Uterus (tissue), 4 donors: ENCODE data around the gene PIAS4. TPM values are rescaled to one million over a fixed set of nuclear protein-coding genes. Genes with fewer than 3 reads are reported as not detected.

Experiments
- DNase-seq, 2 donors: peaks; one replicate each; pipeline ENCODE4 v3.0.0-alpha.2; 2019 to 2020
- H3K27ac ChIP-seq, 2 donors: fragments of 200-600 bp; sonication (generic); 1 replicate in 1 of 2; 2 replicates in 1 of 2; pipeline ENCODE4 v1.5.1; 2016 to 2018
- H3K27me3 ChIP-seq, 2 donors: fragments of 200-600 bp; sonication (generic); one replicate each; pipeline ENCODE4 v1.5.1; 2018 to 2019; ENCODE audit warnings: control low read depth in 1 of 2
- H3K36me3 ChIP-seq, 2 donors: fragments of 200-600 bp; sonication (generic); one replicate each; pipeline ENCODE4 v1.5.1; 2019; ENCODE audit warnings: control low read depth in 1 of 2
- H3K4me1 ChIP-seq, 2 donors: fragments of 200-600 bp; sonication (generic); one replicate each; pipeline ENCODE4 v1.5.1; 2018 to 2019; ENCODE audit warnings: control low read depth in 1 of 2
- H3K4me3 ChIP-seq, 2 donors: fragments of 200-600 bp; sonication (generic); 1 replicate in 1 of 2; 2 replicates in 1 of 2; pipeline ENCODE4 v1.5.1; 2018 to 2019; ENCODE audit warnings: mild to moderate bottlenecking in 1 of 2
- H3K9me3 ChIP-seq, 2 donors: fragments of 200-600 bp; sonication (generic); one replicate each; pipeline ENCODE4 v1.5.1; 2019; ENCODE audit warnings: control low read depth in 1 of 2
- POLR2A ChIP-seq, 2 donors: fragments of 450-650 bp; IDR thresholded peaks; one replicate each; pipeline ENCODE4 v1.6.1; 2016; ENCODE audit warnings: antibody characterized with exemption in 2 of 2, mild to moderate bottlenecking in 1 of 2, moderate library complexity in 1 of 2
- intact Hi-C: fragments of 100-400 bp; cut with DNase I; formaldehyde crosslinking; loops from one replicate; pipeline ENCODE4 v1.15.1; 2023; ENCODE audit warnings: low total_unique reads
- total RNA-seq, 4 donors: library from RNA; depleted of rRNA in 3 of 4; stranded (reverse); fragments of >200 nt in 3 of 4; gene quantifications; one replicate each; pipeline versions ENCODE4 v1.1.0 to v1.2.4, GENCODE V29; 2014 to 2023
- TF ChIP-seq, protein P1 (sequence below), 4 experiments: fragments of 200-600 bp in 2 of 4; fragments of 450-650 bp in 2 of 4; sonication (generic) in 2 of 4; IDR thresholded peaks; one replicate each; pipeline ENCODE4 v1.5.1; 2016 to 2019; ENCODE audit warnings: antibody characterized with exemption in 4 of 4, mild to moderate bottlenecking in 2 of 4, moderate library complexity in 1 of 4
- donor health status: DM: yes; HTN: yes; CAD: no.

The PIAS4 gene
- total RNA-seq, 4 donors from 2014 or later = 10.0 to 39.4 (median 23.4) TPM

DNA sequence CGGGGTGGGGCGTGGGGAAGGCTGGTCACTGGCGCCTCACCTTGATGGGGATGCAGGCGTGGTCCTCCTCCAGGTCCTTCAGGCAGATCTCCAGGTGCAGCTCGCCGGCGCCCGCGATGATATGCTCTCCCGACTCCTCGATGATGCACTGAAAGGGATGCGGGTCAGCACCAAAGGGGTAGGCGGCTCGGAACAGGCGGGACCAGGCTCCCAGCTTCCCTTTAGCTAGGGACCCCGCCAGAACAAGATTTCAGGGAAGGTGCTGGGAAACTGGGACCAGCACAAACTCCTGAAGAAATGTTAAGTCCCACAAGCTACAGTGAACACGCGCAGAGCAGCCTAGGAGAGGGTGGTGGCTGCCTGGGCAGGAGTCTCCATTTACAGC, 28.3 kb upstream of the PIAS4 start:
- TF ChIP-seq POLR2A (IDR thresholded peaks at IDR 0.05) = no peak
- TF ChIP-seq, protein P1, sequence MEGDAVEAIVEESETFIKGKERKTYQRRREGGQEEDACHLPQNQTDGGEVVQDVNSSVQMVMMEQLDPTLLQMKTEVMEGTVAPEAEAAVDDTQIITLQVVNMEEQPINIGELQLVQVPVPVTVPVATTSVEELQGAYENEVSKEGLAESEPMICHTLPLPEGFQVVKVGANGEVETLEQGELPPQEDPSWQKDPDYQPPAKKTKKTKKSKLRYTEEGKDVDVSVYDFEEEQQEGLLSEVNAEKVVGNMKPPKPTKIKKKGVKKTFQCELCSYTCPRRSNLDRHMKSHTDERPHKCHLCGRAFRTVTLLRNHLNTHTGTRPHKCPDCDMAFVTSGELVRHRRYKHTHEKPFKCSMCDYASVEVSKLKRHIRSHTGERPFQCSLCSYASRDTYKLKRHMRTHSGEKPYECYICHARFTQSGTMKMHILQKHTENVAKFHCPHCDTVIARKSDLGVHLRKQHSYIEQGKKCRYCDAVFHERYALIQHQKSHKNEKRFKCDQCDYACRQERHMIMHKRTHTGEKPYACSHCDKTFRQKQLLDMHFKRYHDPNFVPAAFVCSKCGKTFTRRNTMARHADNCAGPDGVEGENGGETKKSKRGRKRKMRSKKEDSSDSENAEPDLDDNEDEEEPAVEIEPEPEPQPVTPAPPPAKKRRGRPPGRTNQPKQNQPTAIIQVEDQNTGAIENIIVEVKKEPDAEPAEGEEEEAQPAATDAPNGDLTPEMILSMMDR (IDR thresholded peaks at IDR 0.05) = no peak
- Histone ChIP-seq H3K4me1 (peaks cover 0 to 10% of the 10 kb centered on the region in 2 donors), H3K27ac (no peak overlapping the region), H3K36me3 (no peaks in the 10 kb centered on the region), H3K27me3 (no peaks in the 10 kb centered on the region), H3K4me3 (no peak overlapping the region), H3K9me3 (no peaks in the 10 kb centered on the region)
- no peak for DNase-seq
- intact Hi-C loops = no loop called here

DNA sequence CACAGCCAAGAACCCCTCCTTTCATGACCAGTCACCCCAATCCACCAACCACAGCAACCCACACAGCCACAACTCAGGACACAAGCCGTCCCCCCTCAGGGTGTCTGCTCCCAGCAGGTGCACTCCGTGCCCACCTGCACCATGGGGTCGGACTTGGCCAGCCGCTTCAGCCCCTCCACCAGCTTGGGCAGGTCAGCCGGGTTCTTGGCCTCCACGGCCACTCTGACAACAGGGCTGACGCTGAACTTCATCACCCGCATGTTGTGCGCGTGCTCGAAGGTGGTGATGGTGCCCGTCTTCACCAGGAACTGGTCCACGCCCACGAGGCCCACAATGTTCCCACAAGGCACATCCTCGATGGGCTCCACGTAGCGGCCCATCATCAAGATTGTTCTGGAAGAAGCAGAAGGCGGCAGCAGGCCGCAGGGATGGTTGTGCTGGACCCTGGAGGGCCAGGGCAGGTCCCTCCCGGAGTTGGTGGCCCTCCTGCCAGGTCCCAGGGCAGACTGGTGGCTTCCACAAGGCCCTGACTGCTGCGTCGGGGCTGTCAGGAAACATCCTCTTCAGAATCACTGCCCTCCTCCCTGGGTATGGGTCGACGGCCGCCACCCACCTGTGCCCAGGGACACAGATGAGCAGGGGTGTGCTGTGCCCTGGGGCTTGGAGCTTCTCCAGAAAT, 27.7 kb upstream of the PIAS4 start:
- no peak for TF ChIP-seq POLR2A (IDR thresholded peaks at IDR 0.05)
- TF ChIP-seq, protein P1 (IDR thresholded peaks at IDR 0.05) = no peak
- Histone ChIP-seq H3K36me3 (no peaks in the 10 kb centered on the region), H3K4me3 (no peak overlapping the region), H3K27me3 (no peaks in the 10 kb centered on the region), H3K9me3 (no peaks in the 10 kb centered on the region), H3K27ac (no peak overlapping the region), H3K4me1 (peaks cover 0 to 11% of the 10 kb centered on the region in 2 donors)
- intact Hi-C loops = loop anchor here (10.0 kb wide), 1 partner anchor 225 kb away; no protein-coding TSS in a partner anchor
- no peak for DNase-seq

DNA sequence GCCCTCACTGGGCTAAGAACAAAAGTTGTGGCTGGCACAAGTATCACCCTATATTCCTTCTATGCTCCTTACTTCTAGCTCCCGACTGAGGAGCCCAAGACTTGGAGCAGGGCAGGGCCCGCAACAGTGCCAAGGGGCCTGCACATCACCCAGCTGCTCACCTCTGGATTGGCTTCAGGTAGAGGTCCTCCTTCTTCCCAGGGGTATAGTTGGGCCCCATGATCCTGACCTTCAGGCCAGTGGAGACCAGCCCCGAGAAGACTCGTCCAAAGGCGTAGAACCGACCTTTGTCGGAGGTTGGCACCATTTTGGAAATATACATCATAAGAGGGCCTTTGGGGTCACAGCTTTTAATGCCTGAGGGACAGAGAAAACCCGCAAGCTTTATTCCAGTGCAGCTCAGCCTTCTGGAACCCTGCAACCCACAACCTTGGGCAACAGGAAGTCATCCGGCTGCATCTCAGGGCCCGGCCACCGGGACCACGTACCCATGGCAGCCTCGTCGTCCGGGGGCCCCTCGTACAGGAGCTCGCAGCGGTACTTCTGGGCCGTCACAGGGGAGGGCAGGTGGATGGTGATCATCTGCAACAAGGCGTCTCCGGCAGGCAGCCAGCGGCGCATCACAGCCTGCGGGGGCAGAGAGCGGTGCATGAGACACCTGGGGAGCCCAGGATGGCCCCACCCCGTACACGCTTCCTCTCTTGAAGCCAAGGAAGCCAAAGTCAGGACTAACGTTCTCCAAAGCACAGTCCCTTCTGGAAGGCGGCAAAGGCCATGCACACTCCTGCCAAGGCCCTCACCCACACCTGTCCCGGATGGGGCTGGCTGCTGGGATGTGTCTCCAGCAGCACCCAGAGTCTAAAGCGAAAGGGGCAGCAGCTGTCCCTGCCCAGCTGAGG, 26.9 kb upstream of the PIAS4 start:
- DNase-seq = no peak
- Histone ChIP-seq H3K4me3 (no peak overlapping the region), H3K27me3 (no peaks in the 10 kb centered on the region), H3K4me1 (peaks cover 0 to 11% of the 10 kb centered on the region in 2 donors), H3K36me3 (no peaks in the 10 kb centered on the region), H3K9me3 (no peaks in the 10 kb centered on the region), H3K27ac (no peak overlapping the region)
- TF ChIP-seq, protein P1 (IDR thresholded peaks at IDR 0.05) = no peak
- no peak for TF ChIP-seq POLR2A (IDR thresholded peaks at IDR 0.05)
- intact Hi-C loops = loop anchor here (10.0 kb wide), 1 partner anchor 224 kb away; no protein-coding TSS in a partner anchor

DNA sequence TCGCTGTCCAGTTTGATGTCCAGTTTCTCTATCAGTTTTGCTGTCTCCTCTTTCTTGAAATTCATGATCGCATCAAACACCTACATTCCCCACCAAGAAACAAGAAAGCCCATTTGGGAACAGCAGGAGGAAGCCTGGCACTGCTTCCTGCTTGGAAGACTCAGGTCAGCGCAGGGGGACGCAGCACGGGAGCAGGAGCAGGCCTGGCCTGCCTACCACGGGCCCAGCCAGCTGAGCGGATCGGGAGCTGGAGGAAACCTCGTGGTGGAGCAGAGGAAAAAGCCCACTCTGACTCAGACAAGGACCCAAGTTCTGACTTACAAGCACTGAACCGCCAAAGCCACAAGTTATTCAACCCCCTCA, 26.2 kb upstream of the PIAS4 start:
- no peak overlapping the region for H3K4me3 ChIP-seq
- TF ChIP-seq, protein P1 (IDR thresholded peaks at IDR 0.05) = no peak
- no peak for TF ChIP-seq POLR2A (IDR thresholded peaks at IDR 0.05)
- no peaks in the 10 kb centered on the region for H3K9me3 ChIP-seq
- peaks cover 0 to 11% of the 10 kb centered on the region in 2 donors for H3K4me1 ChIP-seq
- intact Hi-C loops = loop anchor here (10.0 kb wide), 1 partner anchor 223 kb away; no protein-coding TSS in a partner anchor
- no peak for DNase-seq
- no peaks in the 10 kb centered on the region for H3K36me3 ChIP-seq
- no peaks in the 10 kb centered on the region for H3K27me3 ChIP-seq
- no peak overlapping the region for H3K27ac ChIP-seq
